HEK293T (cell line): ENCODE data around the gene SPESP1.

Source experiments
- ARNT ChIP-seq: fragments of 450-650 bp; IDR thresholded peaks from 2 replicates; pipeline ENCODE4 v1.6.1; 2017; ENCODE audit warnings: mild to moderate bottlenecking
- SP1 ChIP-seq: fragments of 450-650 bp; IDR thresholded peaks from 2 replicates; pipeline ENCODE4 v1.6.1; 2017
- SUZ12 ChIP-seq: fragments of 450-650 bp; IDR thresholded peaks from 2 replicates; pipeline ENCODE4 v1.6.1; 2016; ENCODE audit warnings: mild to moderate bottlenecking
- TARDBP ChIP-seq: fragments of 450-650 bp; IDR thresholded peaks from 2 replicates; pipeline ENCODE4 v1.6.1; 2016
- TF ChIP-seq, protein P1 (sequence below): fragments of 450-650 bp; IDR thresholded peaks from 2 replicates; pipeline ENCODE4 v1.6.1; 2016

DNA sequence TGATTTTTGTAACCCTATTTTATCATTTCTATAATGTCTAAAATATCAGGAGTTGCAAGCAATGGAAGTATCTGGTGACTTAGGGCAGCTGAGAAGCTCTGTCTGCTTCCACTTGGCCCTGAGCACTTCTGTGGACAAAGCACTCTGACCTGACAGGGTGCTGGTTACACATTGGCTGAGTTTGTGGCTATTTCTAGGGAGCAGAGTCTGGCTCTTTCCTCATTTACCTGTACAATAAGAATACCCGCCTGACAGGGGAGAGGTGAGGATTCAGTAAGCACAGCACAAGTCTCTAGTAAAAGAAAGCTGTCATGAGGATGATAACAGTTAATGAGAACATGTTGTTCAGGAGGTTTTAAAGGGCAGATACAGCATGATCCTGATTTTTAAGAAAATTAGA, 33.3 kb upstream of the SPESP1 start:
- TF ChIP-seq SP1 (no peak), TARDBP (no peak), ARNT (no peak), SUZ12 (no peak)
- TF ChIP-seq, protein P1, sequence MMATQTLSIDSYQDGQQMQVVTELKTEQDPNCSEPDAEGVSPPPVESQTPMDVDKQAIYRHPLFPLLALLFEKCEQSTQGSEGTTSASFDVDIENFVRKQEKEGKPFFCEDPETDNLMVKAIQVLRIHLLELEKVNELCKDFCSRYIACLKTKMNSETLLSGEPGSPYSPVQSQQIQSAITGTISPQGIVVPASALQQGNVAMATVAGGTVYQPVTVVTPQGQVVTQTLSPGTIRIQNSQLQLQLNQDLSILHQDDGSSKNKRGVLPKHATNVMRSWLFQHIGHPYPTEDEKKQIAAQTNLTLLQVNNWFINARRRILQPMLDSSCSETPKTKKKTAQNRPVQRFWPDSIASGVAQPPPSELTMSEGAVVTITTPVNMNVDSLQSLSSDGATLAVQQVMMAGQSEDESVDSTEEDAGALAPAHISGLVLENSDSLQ, result no peak
